Heart left ventricle (tissue), 13 donors: ENCODE measurements around the gene ZMIZ1.

Source experiments
- CTCF ChIP-seq, 12 donors: fragments of 200-600 bp; sonication (generic) in 4 of 12; IDR thresholded peaks; one replicate each; pipeline versions ENCODE4 v1.5.0 to v1.8.0; 2018 to 2022; ENCODE audit warnings: antibody characterized with exemption in 12 of 12, mild to moderate bottlenecking in 5 of 12
- POLR2A ChIP-seq, 2 donors: fragments of 450-650 bp; IDR thresholded peaks; one replicate each; pipeline ENCODE4 v1.6.1; 2017; ENCODE audit warnings: antibody characterized with exemption in 2 of 2, mild to moderate bottlenecking in 2 of 2, moderate library complexity in 2 of 2
- donor health status: ischemic (EF 13 %, LVEDD 7.1; RV severe dilation, severe dysfunction).
- donor health status: DM: no; HTN: yes; CAD: no.
- donor health status: DM: no; HTN: no; CAD: no.
- donor health status: ischemic (EF 25% LVEDD 6.9; RV normal size, moderate dysfunction).
- donor health status: ischemic (EF 25% LVEDD 5.7; RV mildly dilated, moderate dysfunction).
- donor health status: ischemic (EF 35%, LVEDD 5.7; RV mildly dilated, moderate dysfunction).
- donor health status: nonischemic (EF 11% LVEDD 7.7; RV severe dilation, severe dysfunction).
- donor health status: DM: yes; HTN: yes; CAD: no.
- donor health status: PGD.
- donor health status: ischemic (EF 29% LVEDD 5.4; RV normal size, mild dysfunction).
- donor health status: nonischemic (EF 23%, LVEDD 6.1; RV moderate dilation, normal function).

- TF ChIP-seq CTCF (IDR thresholded peaks at IDR 0.05) (no peak), POLR2A (IDR thresholded peaks at IDR 0.05) (no peak)
These were observed 206.3 kb downstream of the ZMIZ1 start for GRCh38 chr10:79275105-79275430.
